Measurements from ENCODE around the gene MLLT10.

The MLLT10 gene

GRCh38 chr10:21493784-21494183 is 40.2 kb upstream of the MLLT10 start:
- H3K9ac ChIP-seq, result no peak overlapping the region
- H3K4me1 ChIP-seq, result peaks cover 29 to 37% (median 31%) of the 10 kb centered on the region in 10 experiments
- H3K4me3 ChIP-seq, result peak overlapping the region in 7 of 10 experiments; percentile 55 to 74 (median 65); a peak in 10 of 20 replicates

GRCh38 chr10:21494191-21495001 is 39.6 kb upstream of the MLLT10 start:
- H3K4me2 ChIP-seq, result peak overlapping the region; percentile 95 to 100 (median 98)
- H3K27me3 ChIP-seq, result peaks cover 80 to 98% (median 90%) of the 10 kb centered on the region in 11 experiments
- peaks cover 0 to 5% (median 0%) of the 10 kb centered on the region in 11 experiments; a peak in 3 of 22 replicates for H3K9me3 ChIP-seq (replicated peaks in 1 of 11)
- H3K4me1 ChIP-seq, result peaks cover 25 to 36% (median 31%) of the 10 kb centered on the region in 10 experiments
- no peaks in the 10 kb centered on the region for H3K36me3 ChIP-seq
- TF ChIP-seq Cebpa-rat (IDR thresholded peaks at IDR 0.05), result no peak
- peaks cover 0 to 57% (median 37%) of the 10 kb centered on the region in 11 experiments; a peak in 18 of 22 replicates for H4K20me1 ChIP-seq
- H3K9ac ChIP-seq, result peak overlapping the region in 6 of 11 experiments; percentile 3 to 38 (median 9); a peak in 5 of 22 replicates
- peak overlapping the region; percentile 55 to 74 (median 64) for H3K4me3 ChIP-seq
- H3K27ac ChIP-seq, result no peak overlapping the region

More at GRCh38 chr10:21493784-21494183, 40.2 kb upstream of the MLLT10 start:
- no peaks in the 10 kb centered on the region for H3K36me3 ChIP-seq
- H3K9me3 ChIP-seq (replicated peaks in 1 of 11), result peaks cover 0 to 3% (median 0%) of the 10 kb centered on the region in 11 experiments; a peak in 1 of 22 replicates
- peak overlapping the region; percentile 95 to 100 (median 98) for H3K4me2 ChIP-seq
- no peak overlapping the region for H3K27ac ChIP-seq
- peaks cover 73 to 92% (median 85%) of the 10 kb centered on the region in 11 experiments for H3K27me3 ChIP-seq
- peaks cover 0 to 50% (median 34%) of the 10 kb centered on the region in 11 experiments; a peak in 18 of 22 replicates for H4K20me1 ChIP-seq
- TF ChIP-seq Cebpa-rat (IDR thresholded peaks at IDR 0.05), result no peak

- H3K27me3 ChIP-seq, result peaks cover 87 to 100% (median 97%) of the 10 kb centered on the region in 11 experiments
- peak overlapping the region; percentile 55 to 74 (median 64) for H3K4me3 ChIP-seq
- peaks cover 29 to 38% (median 31%) of the 10 kb centered on the region in 10 experiments for H3K4me1 ChIP-seq
- H4K20me1 ChIP-seq, result peaks cover 0 to 64% (median 45%) of the 10 kb centered on the region in 11 experiments; a peak in 18 of 22 replicates
- no peak overlapping the region for H3K27ac ChIP-seq
- peaks cover 0 to 12% (median 0%) of the 10 kb centered on the region in 11 experiments; a peak in 3 of 22 replicates for H3K9me3 ChIP-seq (replicated peaks in 1 of 11)
- peak overlapping the region in 6 of 11 experiments; percentile 3 to 61 (median 14); a peak in 3 of 22 replicates for H3K9ac ChIP-seq
- TF ChIP-seq Cebpa-rat (IDR thresholded peaks at IDR 0.05), result no peak
- no peaks in the 10 kb centered on the region for H3K36me3 ChIP-seq
- H3K4me2 ChIP-seq, result peak overlapping the region; percentile 95 to 100 (median 98)
Measured at GRCh38 chr10:21495002-21495751, 38.9 kb upstream of the MLLT10 start.

GRCh38 chr10:21495752-21496342 is 38.2 kb upstream of the MLLT10 start:
- H3K4me1 ChIP-seq, result peaks cover 29 to 39% (median 32%) of the 10 kb centered on the region in 10 experiments
- H3K36me3 ChIP-seq, result no peaks in the 10 kb centered on the region
- peaks cover 0 to 12% (median 0%) of the 10 kb centered on the region in 11 experiments; a peak in 3 of 22 replicates for H3K9me3 ChIP-seq (replicated peaks in 1 of 11)
- peak overlapping the region; percentile 95 to 100 (median 98) for H3K4me2 ChIP-seq
- TF ChIP-seq Cebpa-rat (IDR thresholded peaks at IDR 0.05), result no peak
- H3K27ac ChIP-seq, result no peak overlapping the region
- H4K20me1 ChIP-seq, result peaks cover 0 to 71% (median 51%) of the 10 kb centered on the region in 11 experiments; a peak in 18 of 22 replicates
- peak overlapping the region; percentile 55 to 74 (median 64) for H3K4me3 ChIP-seq
- H3K27me3 ChIP-seq, result peaks cover 94 to 100% (median 100%) of the 10 kb centered on the region in 11 experiments
- H3K9ac ChIP-seq, result peak overlapping the region in 8 of 11 experiments; percentile 28 to 61 (median 44); a peak in 10 of 22 replicates

- Histone ChIP-seq H4K20me1 (peaks cover 0 to 77% (median 55%) of the 10 kb centered on the region in 11 experiments; a peak in 18 of 22 replicates), H3K27me3 (peaks cover 100% of the 10 kb centered on the region in 11 experiments), H3K9me3 (replicated peaks in 1 of 11) (peaks cover 0 to 12% (median 0%) of the 10 kb centered on the region in 11 experiments; a peak in 3 of 22 replicates), H3K4me3 (peak overlapping the region; percentile 55 to 74 (median 64)), H3K4me2 (peak overlapping the region; percentile 95 to 100 (median 98)), H3K9ac (peak overlapping the region in 8 of 11 experiments; percentile 28 to 61 (median 44); a peak in 10 of 22 replicates), H3K4me1 (peaks cover 29 to 39% (median 32%) of the 10 kb centered on the region in 10 experiments), H3K27ac (no peak overlapping the region), H3K36me3 (no peaks in the 10 kb centered on the region)
- TF ChIP-seq Cebpa-rat (IDR thresholded peaks at IDR 0.05), result no peak
Measured at GRCh38 chr10:21496343-21497176, 37.5 kb upstream of the MLLT10 start.

- Histone ChIP-seq H4K20me1 (peaks cover 0 to 82% (median 62%) of the 10 kb centered on the region in 11 experiments; a peak in 18 of 22 replicates), H3K27ac (no peak overlapping the region), H3K4me2 (peak overlapping the region; percentile 95 to 100 (median 98)), H3K27me3 (peaks cover 100% of the 10 kb centered on the region in 11 experiments), H3K4me1 (peaks cover 29 to 39% (median 32%) of the 10 kb centered on the region in 10 experiments), H3K9me3 (replicated peaks in 1 of 11) (peaks cover 0 to 12% (median 0%) of the 10 kb centered on the region in 11 experiments; a peak in 3 of 22 replicates), H3K4me3 (peak overlapping the region; percentile 55 to 74 (median 64); a peak in 16 of 20 replicates), H3K9ac (no peak overlapping the region), H3K36me3 (no peaks in the 10 kb centered on the region)
- no peak for TF ChIP-seq Cebpa-rat (IDR thresholded peaks at IDR 0.05)
Measured at GRCh38 chr10:21497177-21497807, 36.7 kb upstream of the MLLT10 start.

- no peak overlapping the region for H3K4me2 ChIP-seq
- peaks cover 0 to 87% (median 68%) of the 10 kb centered on the region in 11 experiments; a peak in 18 of 22 replicates for H4K20me1 ChIP-seq
- H3K9me3 ChIP-seq (replicated peaks in 1 of 11), result peaks cover 0 to 12% (median 0%) of the 10 kb centered on the region in 11 experiments; a peak in 3 of 22 replicates
- no peak for TF ChIP-seq Cebpa-rat (IDR thresholded peaks at IDR 0.05)
- peaks cover 29 to 39% (median 32%) of the 10 kb centered on the region in 10 experiments for H3K4me1 ChIP-seq
- no peaks in the 10 kb centered on the region for H3K36me3 ChIP-seq
- H3K27me3 ChIP-seq, result peaks cover 100% of the 10 kb centered on the region in 11 experiments
- H3K4me3 ChIP-seq, result no peak overlapping the region
- H3K9ac ChIP-seq, result no peak overlapping the region
- H3K27ac ChIP-seq, result no peak overlapping the region
Measured at GRCh38 chr10:21498377-21498776, 35.7 kb upstream of the MLLT10 start.

Measured in BLaER1 treated with 17β-estradiol and CSF1 and Interleukin-3, amounts not matched to agents 10 nM and 100 nM (cell line).